Measurements from ENCODE around the gene ARHGEF11.
"Not testable (repeated sequence)": the region's sequence is repeated elsewhere in the genome, so short reads cannot be mapped to it uniquely, and the experiment has no call there.

Gene ARHGEF11

GRCh38 chr1:157077394-157077793 is 31.9 kb upstream of the ARHGEF11 start:
- Mint-ChIP-seq H3K27ac (no peak overlapping the region), H3K27me3 (peaks cover 37% of the 10 kb centered on the region), H3K36me3 (ENCODE audit: low read depth) (no peaks in the 10 kb centered on the region), H3K9me3 (no peaks in the 10 kb centered on the region), H3K4me3 (no peak overlapping the region), H3K4me1 (no peaks in the 10 kb centered on the region)
- ATAC-seq (no peak), DNase-seq (no peak)

- no peaks in the 10 kb centered on the region for H3K36me3 Mint-ChIP-seq (ENCODE audit: low read depth)
- no peaks in the 10 kb centered on the region for H3K4me1 Mint-ChIP-seq
- peak; percentile 48 for DNase-seq
- no peak overlapping the region for H3K4me3 Mint-ChIP-seq
- H3K9me3 Mint-ChIP-seq: no peaks in the 10 kb centered on the region
- no peak overlapping the region for H3K27ac Mint-ChIP-seq
- H3K27me3 Mint-ChIP-seq: peaks cover 37% of the 10 kb centered on the region
- ATAC-seq: no peak
Measured at GRCh38 chr1:157073944-157074685, 28.6 kb upstream of the ARHGEF11 start.

GRCh38 chr1:157069601-157070000 is 24.1 kb upstream of the ARHGEF11 start:
- H3K27ac Mint-ChIP-seq: no peak overlapping the region
- DNase-seq: no peak
- ATAC-seq: no peak
- no peaks in the 10 kb centered on the region for H3K9me3 Mint-ChIP-seq
- no peaks in the 10 kb centered on the region for H3K36me3 Mint-ChIP-seq (ENCODE audit: low read depth)
- no peaks in the 10 kb centered on the region for H3K4me1 Mint-ChIP-seq
- peaks cover 46% of the 10 kb centered on the region for H3K27me3 Mint-ChIP-seq
- H3K4me3 Mint-ChIP-seq: no peak overlapping the region

DNA sequence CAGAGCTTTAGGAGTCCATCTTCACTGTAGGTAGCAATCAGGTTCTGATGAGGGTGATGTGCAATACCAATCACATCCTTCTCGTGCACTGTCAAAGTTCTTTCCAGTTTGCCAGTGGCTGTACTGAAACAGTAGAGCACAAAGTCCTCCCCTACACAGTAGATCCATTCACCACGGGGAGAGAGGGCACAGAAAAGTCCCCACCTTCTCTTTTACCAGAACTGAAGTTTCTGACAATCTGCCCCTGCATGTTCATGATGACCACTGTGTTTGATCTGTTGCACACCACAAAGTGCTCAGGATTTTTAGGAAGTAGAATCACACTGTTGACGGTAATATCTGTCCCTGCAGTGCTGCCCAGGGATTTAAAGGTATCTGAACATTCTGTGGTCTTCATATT is 13.7 kb upstream of the ARHGEF11 start:
- not testable (repeated sequence) for DNase-seq; H3K4me1 Mint-ChIP-seq; H3K4me3 Mint-ChIP-seq; H3K36me3 Mint-ChIP-seq (ENCODE audit: low read depth); H3K27ac Mint-ChIP-seq; H3K9me3 Mint-ChIP-seq; ATAC-seq
- peaks cover 45% of the 10 kb centered on the region for H3K27me3 Mint-ChIP-seq

DNA sequence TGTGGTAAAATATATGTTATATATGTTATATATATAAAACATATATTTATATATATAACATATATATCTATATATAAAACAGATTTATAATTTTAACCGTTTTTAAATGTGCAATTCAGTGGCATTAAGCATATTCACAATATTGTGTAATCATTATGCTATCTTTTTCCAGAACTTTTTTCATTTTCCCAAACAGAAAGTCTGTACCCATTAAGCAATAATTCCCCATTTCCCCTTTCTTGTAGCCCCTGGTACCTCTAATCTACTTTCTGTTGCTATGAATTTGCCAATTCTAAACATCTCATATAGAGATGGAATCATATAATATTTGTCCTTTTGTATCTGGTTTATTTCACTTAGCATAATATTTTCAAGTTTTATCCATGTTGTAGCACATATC is 10.7 kb upstream of the ARHGEF11 start:
- peaks cover 2% of the 10 kb centered on the region for H3K36me3 Mint-ChIP-seq (ENCODE audit: low read depth)
- no peak for DNase-seq
- H3K27me3 Mint-ChIP-seq: peaks cover 46% of the 10 kb centered on the region
- H3K4me1 Mint-ChIP-seq: no peaks in the 10 kb centered on the region
- H3K4me3 Mint-ChIP-seq: no peak overlapping the region
- H3K9me3 Mint-ChIP-seq: peaks cover 12% of the 10 kb centered on the region
- H3K27ac Mint-ChIP-seq: no peak overlapping the region
- ATAC-seq: no peak

GRCh38 chr1:157055729-157056128 is 10.2 kb upstream of the ARHGEF11 start:
- not testable (repeated sequence) for H3K27ac Mint-ChIP-seq; DNase-seq; ATAC-seq; H3K4me1 Mint-ChIP-seq; H3K4me3 Mint-ChIP-seq; H3K36me3 Mint-ChIP-seq (ENCODE audit: low read depth); H3K9me3 Mint-ChIP-seq
- H3K27me3 Mint-ChIP-seq: peaks cover 51% of the 10 kb centered on the region

GRCh38 chr1:157050836-157051235 is 5.3 kb upstream of the ARHGEF11 start:
- H3K36me3 Mint-ChIP-seq (ENCODE audit: low read depth): peaks cover 2% of the 10 kb centered on the region
- peaks cover 68% of the 10 kb centered on the region for H3K27me3 Mint-ChIP-seq
- DNase-seq (no peak), ATAC-seq (no peak)
- no peak overlapping the region for H3K27ac Mint-ChIP-seq
- no peak overlapping the region for H3K4me3 Mint-ChIP-seq
- peaks cover 5% of the 10 kb centered on the region for H3K9me3 Mint-ChIP-seq
- H3K4me1 Mint-ChIP-seq: peaks cover 10% of the 10 kb centered on the region

- Mint-ChIP-seq H3K4me3 (peak overlapping the region; percentile 84), H3K27me3 (peaks cover 84% of the 10 kb centered on the region), H3K27ac (no peak overlapping the region), H3K9me3 (peaks cover under 1% of the 10 kb centered on the region), H3K4me1 (peaks cover 13% of the 10 kb centered on the region), H3K36me3 (ENCODE audit: low read depth) (no peaks in the 10 kb centered on the region)
- DNase-seq (no peak), ATAC-seq (no peak)
Measured at GRCh38 chr1:157047062-157047410, 1.5 kb upstream of the ARHGEF11 start.

- peaks cover 13% of the 10 kb centered on the region for H3K4me1 Mint-ChIP-seq
- no peak overlapping the region for H3K4me3 Mint-ChIP-seq
- no peak for ATAC-seq
- no peak overlapping the region for H3K27ac Mint-ChIP-seq
- DNase-seq: no peak
- peaks cover 76% of the 10 kb centered on the region for H3K27me3 Mint-ChIP-seq
- H3K9me3 Mint-ChIP-seq: no peaks in the 10 kb centered on the region
- H3K36me3 Mint-ChIP-seq (ENCODE audit: low read depth): no peaks in the 10 kb centered on the region
Measured at GRCh38 chr1:157044326-157044725, 1.2 kb downstream of the ARHGEF11 start.

DNA sequence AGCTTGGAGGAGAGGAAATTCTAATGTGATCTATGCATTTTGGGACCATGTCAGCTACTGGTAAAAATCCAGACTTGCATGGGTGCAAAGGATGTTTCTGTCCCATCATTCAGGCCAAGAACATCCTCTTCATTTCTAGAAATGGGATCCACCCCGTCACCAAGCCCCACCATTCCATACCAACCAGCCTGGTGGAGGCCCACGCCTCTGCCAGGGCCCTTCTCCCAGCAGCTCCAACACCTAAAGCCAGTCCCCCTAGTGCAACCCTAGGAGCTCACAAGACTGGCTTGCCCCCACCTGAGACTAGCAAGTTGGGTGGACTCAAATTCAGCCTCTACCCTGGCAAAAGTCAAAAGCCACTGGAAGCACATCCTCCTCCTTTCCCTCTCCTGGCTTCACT is 1.9 kb downstream of the ARHGEF11 start:
- no peaks in the 10 kb centered on the region for H3K36me3 Mint-ChIP-seq (ENCODE audit: low read depth)
- no peak overlapping the region for H3K4me3 Mint-ChIP-seq
- peaks cover 13% of the 10 kb centered on the region for H3K4me1 Mint-ChIP-seq
- H3K27ac Mint-ChIP-seq: no peak overlapping the region
- DNase-seq (no peak), ATAC-seq (no peak)
- H3K27me3 Mint-ChIP-seq: peaks cover 76% of the 10 kb centered on the region
- no peaks in the 10 kb centered on the region for H3K9me3 Mint-ChIP-seq

GRCh38 chr1:157042846-157043245 is 2.7 kb downstream of the ARHGEF11 start:
- DNase-seq (no peak), ATAC-seq (no peak)
- no peak overlapping the region for H3K27ac Mint-ChIP-seq
- peaks cover 13% of the 10 kb centered on the region for H3K4me1 Mint-ChIP-seq
- no peaks in the 10 kb centered on the region for H3K9me3 Mint-ChIP-seq
- H3K36me3 Mint-ChIP-seq (ENCODE audit: low read depth): no peaks in the 10 kb centered on the region
- H3K27me3 Mint-ChIP-seq: peaks cover 68% of the 10 kb centered on the region
- H3K4me3 Mint-ChIP-seq: no peak overlapping the region

- DNase-seq (no peak), ATAC-seq (no peak)
- peaks cover 3% of the 10 kb centered on the region for H3K4me1 Mint-ChIP-seq
- no peak overlapping the region for H3K27ac Mint-ChIP-seq
- H3K9me3 Mint-ChIP-seq: no peaks in the 10 kb centered on the region
- peaks cover 60% of the 10 kb centered on the region for H3K27me3 Mint-ChIP-seq
- H3K4me3 Mint-ChIP-seq: no peak overlapping the region
- H3K36me3 Mint-ChIP-seq (ENCODE audit: low read depth): no peaks in the 10 kb centered on the region
Measured at GRCh38 chr1:157040802-157041201, 4.7 kb downstream of the ARHGEF11 start.

DNA sequence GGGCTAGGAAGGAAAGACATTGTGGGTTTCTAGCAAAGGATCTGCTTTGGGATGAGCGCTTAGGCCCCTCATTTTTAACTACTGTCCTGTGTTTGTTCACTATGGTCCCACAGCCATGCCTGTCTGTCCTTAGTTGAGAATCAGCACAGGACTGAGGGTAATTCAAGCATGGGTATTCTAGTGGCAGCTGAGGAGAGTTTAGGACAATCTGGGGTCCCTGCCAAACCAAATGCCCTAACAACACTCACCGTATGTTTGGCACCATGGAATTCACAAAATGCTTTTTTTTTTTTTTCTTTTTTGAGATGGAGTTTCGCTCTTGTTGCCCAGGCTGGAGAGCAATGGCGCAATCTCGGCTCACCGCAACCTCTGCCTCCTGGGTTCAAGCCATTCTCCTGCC is 10.4 kb downstream of the ARHGEF11 start:
- Mint-ChIP-seq H3K36me3 (ENCODE audit: low read depth) (no peaks in the 10 kb centered on the region), H3K9me3 (no peaks in the 10 kb centered on the region), H3K4me1 (no peaks in the 10 kb centered on the region), H3K27me3 (peaks cover 26% of the 10 kb centered on the region), H3K4me3 (no peak overlapping the region), H3K27ac (no peak overlapping the region)
- ATAC-seq (no peak), DNase-seq (no peak)

DNA sequence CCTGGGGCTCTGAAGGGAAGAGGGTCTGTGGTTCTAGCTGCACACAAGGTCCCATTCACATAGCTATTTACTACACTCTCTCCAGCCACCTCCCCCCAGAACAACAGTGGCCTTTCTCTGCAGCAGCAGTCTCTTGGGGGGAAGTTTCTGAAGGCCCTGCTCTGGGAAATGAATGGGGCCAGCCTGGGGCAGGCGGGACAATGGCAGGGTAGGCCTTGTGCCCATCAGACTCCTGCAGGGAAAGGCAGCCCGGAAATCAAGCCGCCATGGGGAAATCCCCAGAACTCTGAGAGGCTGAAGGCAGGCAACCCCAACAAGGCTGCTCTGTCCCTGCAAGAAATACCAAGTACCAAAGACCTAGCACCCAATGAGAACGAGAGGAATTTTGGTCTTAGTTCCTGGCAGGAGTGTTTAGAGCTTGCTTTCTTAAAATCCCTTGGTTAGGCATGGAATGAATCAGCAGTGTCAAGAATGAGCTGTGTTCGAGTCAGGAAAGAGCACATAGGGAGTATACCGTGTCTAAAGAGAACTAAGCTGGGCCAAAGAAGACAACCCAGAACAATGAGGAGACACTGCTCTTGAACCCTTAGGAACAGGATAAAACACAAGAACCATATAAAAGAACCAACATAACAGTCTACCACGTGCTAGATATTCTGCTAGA is 11.3 kb downstream of the ARHGEF11 start:
- Mint-ChIP-seq H3K36me3 (ENCODE audit: low read depth) (no peaks in the 10 kb centered on the region), H3K9me3 (no peaks in the 10 kb centered on the region), H3K4me3 (no peak overlapping the region), H3K4me1 (no peaks in the 10 kb centered on the region), H3K27ac (no peak overlapping the region), H3K27me3 (peaks cover 22% of the 10 kb centered on the region)
- ATAC-seq: peak; percentile 20
- no peak for DNase-seq

- Mint-ChIP-seq H3K9me3 (no peaks in the 10 kb centered on the region), H3K27ac (no peak overlapping the region), H3K27me3 (peaks cover 19% of the 10 kb centered on the region), H3K4me3 (no peak overlapping the region), H3K4me1 (no peaks in the 10 kb centered on the region), H3K36me3 (ENCODE audit: low read depth) (no peaks in the 10 kb centered on the region)
- ATAC-seq: no peak
- DNase-seq: no peak
Measured at GRCh38 chr1:157033357-157033876, 12.1 kb downstream of the ARHGEF11 start.
